Measurements from ENCODE around the gene GTF3A. TPM values are rescaled to one million over a fixed set of nuclear protein-coding genes. Genes with fewer than 3 reads are reported as not detected.

Gene GTF3A
- total RNA-seq, 4 donors from 2014 or later, result 43.1 to 195 (median 60.0) TPM

GRCh38 chr13:27461940-27462584 is 37.6 kb downstream of the GTF3A start:
- intact Hi-C loops (cut with DNase I; ENCODE audit: low total_unique reads) (no loop called here), in situ Hi-C loops (cut with MboI; ENCODE audit: low pct_ligation_motif_present in 1 of 4, low pct_unique_long_range_greater_than_20kb in 1 of 4, low sequenced_read_pairs in 3 of 4) (no loop called here)
- no peaks in the 10 kb centered on the region for H3K27me3 ChIP-seq
- peaks cover 0 to 4% (median 0%) of the 10 kb centered on the region in 4 donors for H3K4me1 ChIP-seq
- peak in 2 of 3 donors; percentile 44 to 52 for TF ChIP-seq POLR2AphosphoS5 (IDR thresholded peaks at IDR 0.05)
- no peak for TF ChIP-seq EP300 (IDR thresholded peaks at IDR 0.05; ENCODE audit: low read depth)
- H3K9me3 ChIP-seq, result no peaks in the 10 kb centered on the region
- no peak overlapping the region for H3K4me3 ChIP-seq
- WGBS, 2 donors (ENCODE audit: low coverage in 1 of 2), result 67 to 73% methylated on average over 4 to 12 of the region's 12 CpGs
- no peak for DNase-seq
- peak overlapping the region in 3 of 4 donors; percentile 15 to 52 (median 28) for H3K27ac ChIP-seq
- no peaks in the 10 kb centered on the region for H3K36me3 ChIP-seq

GRCh38 chr13:27463500-27463899 is 39.1 kb downstream of the GTF3A start:
- WGBS, 2 donors (ENCODE audit: low coverage in 1 of 2), result 69% methylated on average over 6 of the region's 6 CpGs; no CpG with 5 or more reads in 1 of the 2 donors
- no peak overlapping the region for H3K27ac ChIP-seq

GRCh38 chr13:27465611-27466010 is 41.2 kb downstream of the GTF3A start:
- Histone ChIP-seq H3K4me3 (no peak overlapping the region), H3K27ac (no peak overlapping the region), H3K9me3 (no peaks in the 10 kb centered on the region), H3K4me1 (peaks cover 0 to 4% (median 0%) of the 10 kb centered on the region in 4 donors), H3K27me3 (no peaks in the 10 kb centered on the region), H3K36me3 (no peaks in the 10 kb centered on the region)
- in situ Hi-C loops (cut with MboI; ENCODE audit: low pct_ligation_motif_present in 1 of 4, low pct_unique_long_range_greater_than_20kb in 1 of 4, low sequenced_read_pairs in 3 of 4) (no loop called here), intact Hi-C loops (cut with DNase I; ENCODE audit: low total_unique reads) (no loop called here)
- TF ChIP-seq POLR2A (IDR thresholded peaks at IDR 0.05) (no peak), POLR2AphosphoS5 (IDR thresholded peaks at IDR 0.05) (no peak), EP300 (IDR thresholded peaks at IDR 0.05; ENCODE audit: low read depth) (no peak)
- TF ChIP-seq, protein P1, sequence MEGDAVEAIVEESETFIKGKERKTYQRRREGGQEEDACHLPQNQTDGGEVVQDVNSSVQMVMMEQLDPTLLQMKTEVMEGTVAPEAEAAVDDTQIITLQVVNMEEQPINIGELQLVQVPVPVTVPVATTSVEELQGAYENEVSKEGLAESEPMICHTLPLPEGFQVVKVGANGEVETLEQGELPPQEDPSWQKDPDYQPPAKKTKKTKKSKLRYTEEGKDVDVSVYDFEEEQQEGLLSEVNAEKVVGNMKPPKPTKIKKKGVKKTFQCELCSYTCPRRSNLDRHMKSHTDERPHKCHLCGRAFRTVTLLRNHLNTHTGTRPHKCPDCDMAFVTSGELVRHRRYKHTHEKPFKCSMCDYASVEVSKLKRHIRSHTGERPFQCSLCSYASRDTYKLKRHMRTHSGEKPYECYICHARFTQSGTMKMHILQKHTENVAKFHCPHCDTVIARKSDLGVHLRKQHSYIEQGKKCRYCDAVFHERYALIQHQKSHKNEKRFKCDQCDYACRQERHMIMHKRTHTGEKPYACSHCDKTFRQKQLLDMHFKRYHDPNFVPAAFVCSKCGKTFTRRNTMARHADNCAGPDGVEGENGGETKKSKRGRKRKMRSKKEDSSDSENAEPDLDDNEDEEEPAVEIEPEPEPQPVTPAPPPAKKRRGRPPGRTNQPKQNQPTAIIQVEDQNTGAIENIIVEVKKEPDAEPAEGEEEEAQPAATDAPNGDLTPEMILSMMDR (IDR thresholded peaks at IDR 0.05), result no peak
- no peak for DNase-seq
- WGBS, 2 donors (ENCODE audit: low coverage in 1 of 2), result 78 to 79% methylated on average over 3 to 5 of the region's 5 CpGs

More at GRCh38 chr13:27463500-27463899, 39.1 kb downstream of the GTF3A start:
- Histone ChIP-seq H3K9me3 (no peaks in the 10 kb centered on the region), H3K36me3 (no peaks in the 10 kb centered on the region), H3K27me3 (no peaks in the 10 kb centered on the region), H3K4me1 (peaks cover 0 to 4% (median 0%) of the 10 kb centered on the region in 4 donors), H3K4me3 (no peak overlapping the region)
- in situ Hi-C loops (cut with MboI; ENCODE audit: low pct_ligation_motif_present in 1 of 4, low pct_unique_long_range_greater_than_20kb in 1 of 4, low sequenced_read_pairs in 3 of 4), result no loop called here
- intact Hi-C loops (cut with DNase I; ENCODE audit: low total_unique reads), result no loop called here
- no peak for DNase-seq
- TF ChIP-seq POLR2A (IDR thresholded peaks at IDR 0.05) (no peak), EP300 (IDR thresholded peaks at IDR 0.05; ENCODE audit: low read depth) (no peak), POLR2AphosphoS5 (IDR thresholded peaks at IDR 0.05) (no peak)
- TF ChIP-seq, protein P1 (IDR thresholded peaks at IDR 0.05), result no peak

DNA sequence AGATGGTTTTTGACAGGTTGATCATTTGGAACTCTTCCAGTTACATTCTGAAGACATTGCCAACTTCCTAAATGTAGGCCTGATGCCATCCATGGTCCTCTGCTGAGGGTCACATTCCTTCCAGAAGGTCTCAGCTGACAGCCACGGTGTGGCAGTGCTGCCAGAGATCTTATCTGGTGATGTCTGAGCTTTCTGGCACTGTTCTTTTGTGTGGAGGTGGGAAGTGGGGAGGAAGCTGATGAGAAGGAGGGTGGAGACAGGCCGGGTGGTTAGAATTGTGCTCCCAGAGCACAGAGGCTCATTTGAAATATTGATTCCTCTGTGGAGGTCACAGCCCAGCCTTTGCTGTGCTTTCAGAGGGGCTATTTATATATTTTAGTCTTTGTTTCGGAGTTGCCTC is 42.1 kb downstream of the GTF3A start:
- H3K9me3 ChIP-seq, result no peaks in the 10 kb centered on the region
- intact Hi-C loops (cut with DNase I; ENCODE audit: low total_unique reads) (no loop called here), in situ Hi-C loops (cut with MboI; ENCODE audit: low pct_ligation_motif_present in 1 of 4, low pct_unique_long_range_greater_than_20kb in 1 of 4, low sequenced_read_pairs in 3 of 4) (no loop called here)
- no peaks in the 10 kb centered on the region for H3K36me3 ChIP-seq
- no peaks in the 10 kb centered on the region for H3K27me3 ChIP-seq
- DNase-seq, result no peak
- no peak overlapping the region for H3K27ac ChIP-seq
- no peak for TF ChIP-seq EP300 (IDR thresholded peaks at IDR 0.05; ENCODE audit: low read depth)
- TF ChIP-seq POLR2A (IDR thresholded peaks at IDR 0.05), result no peak
- no peak for TF ChIP-seq POLR2AphosphoS5 (IDR thresholded peaks at IDR 0.05)
- TF ChIP-seq, protein P1 (IDR thresholded peaks at IDR 0.05), result no peak
- 23 to 45% methylated on average over 3 of the region's 3 CpGs for WGBS, 2 donors (ENCODE audit: low coverage in 1 of 2)
- H3K4me3 ChIP-seq, result no peak overlapping the region
- peaks cover 0 to 4% (median 0%) of the 10 kb centered on the region in 4 donors for H3K4me1 ChIP-seq
